HG02870 (cell line): ENCODE data around the gene GFRAL.
"Not testable (repeated sequence)": the region's sequence is repeated elsewhere in the genome, so short reads cannot be mapped to it uniquely, and the experiment has no call there.

Experiments used
- ATAC-seq: cut with Tn5 transposase; IDR thresholded peaks from one replicate; pipeline ENCODE4 v1.9.1; 2021; ENCODE audit warnings: mild to moderate bottlenecking, moderate library complexity; ENCODE audit not compliant: unreplicated experiment

The GFRAL gene

GRCh38 chr6:55327169-55327568, at the start of gene GFRAL:
GFRAL (plus strand) TSS chr6:55327469; CDS start chr6:55327555, 86 bp downstream.
- ATAC-seq, result no peak

GRCh38 chr6:55277646-55278045, 49.6 kb upstream of the GFRAL start:
- no peak for ATAC-seq

- ATAC-seq, result no peak
Measured at GRCh38 chr6:55281215-55281614, 46.1 kb upstream of the GFRAL start.

- no peak for ATAC-seq
Measured at GRCh38 chr6:55282115-55282514, 45.2 kb upstream of the GFRAL start.

GRCh38 chr6:55286824-55287223, 40.4 kb upstream of the GFRAL start:
- ATAC-seq, result no peak

GRCh38 chr6:55290736-55291135, 36.5 kb upstream of the GFRAL start:
- ATAC-seq, result no peak

GRCh38 chr6:55293116-55293515, 34.2 kb upstream of the GFRAL start:
- ATAC-seq, result no peak

- ATAC-seq, result not testable (repeated sequence)
Measured at GRCh38 chr6:55297214-55297613, 30.1 kb upstream of the GFRAL start.

- ATAC-seq, result no peak
Measured at GRCh38 chr6:55299286-55299985, 27.8 kb upstream of the GFRAL start.

GRCh38 chr6:55304747-55305146, 22.5 kb upstream of the GFRAL start:
- ATAC-seq, result no peak

GRCh38 chr6:55319961-55320695, 7.1 kb upstream of the GFRAL start:
- ATAC-seq, result no peak

GRCh38 chr6:55320696-55321086, 6.6 kb upstream of the GFRAL start:
- ATAC-seq, result no peak

GRCh38 chr6:55377150-55377549, 49.9 kb downstream of the GFRAL start:
- ATAC-seq, result no peak

- no peak for ATAC-seq
Measured at GRCh38 chr6:55379471-55379870, 52.2 kb downstream of the GFRAL start.

- no peak for ATAC-seq
Measured at GRCh38 chr6:55379895-55380294, 52.6 kb downstream of the GFRAL start.

GRCh38 chr6:55388211-55388610, 60.9 kb downstream of the GFRAL start:
- no peak for ATAC-seq

- ATAC-seq, result no peak
Measured at GRCh38 chr6:55395871-55396270, 68.6 kb downstream of the GFRAL start.

GRCh38 chr6:55397986-55398385, 70.7 kb downstream of the GFRAL start:
- ATAC-seq, result no peak

GRCh38 chr6:55399351-55399750, 72.1 kb downstream of the GFRAL start:
- ATAC-seq, result no peak

GRCh38 chr6:55405474-55406235, 78.4 kb downstream of the GFRAL start:
- no peak for ATAC-seq

- no peak for ATAC-seq
Measured at GRCh38 chr6:55410674-55411073, 83.4 kb downstream of the GFRAL start.

GRCh38 chr6:55423933-55424332, 96.7 kb downstream of the GFRAL start:
- no peak for ATAC-seq
